Right atrium auricular region (tissue), 2 donors: Measurements from ENCODE around the gene USP9X. TPM values are rescaled to one million over a fixed set of nuclear protein-coding genes. Genes with fewer than 3 reads are reported as not detected.

Experiments
- DNase-seq: peaks from one replicate; pipeline ENCODE4 v3.0.0-alpha.2; 2019; ENCODE audit warnings: low spot score
- H3K27ac ChIP-seq, 2 donors: fragments of 200-600 bp; sonication (generic); 1 replicate in 1 of 2; 2 replicates in 1 of 2; pipeline ENCODE4 v1.5.1; 2016 to 2019
- H3K27me3 ChIP-seq, 2 donors: fragments of 200-600 bp; sonication (generic); one replicate each; pipeline versions ENCODE4 v1.5.1 to v1.6.0; 2017 to 2019
- H3K36me3 ChIP-seq: fragments of 200-600 bp; sonication (generic); one replicate; pipeline ENCODE4 v1.5.1; 2016
- H3K4me1 ChIP-seq, 2 donors: fragments of 200-600 bp; sonication (generic); one replicate each; pipeline versions ENCODE4 v1.5.1 to v1.6.0; 2017 to 2019
- H3K4me3 ChIP-seq, 2 donors: fragments of 200-600 bp; sonication (generic); 1 replicate in 1 of 2; 2 replicates in 1 of 2; pipeline ENCODE4 v1.5.1; 2017 to 2019; ENCODE audit warnings: mild to moderate bottlenecking in 1 of 2, moderate library complexity in 1 of 2
- H3K9me3 ChIP-seq, 2 donors: fragments of 200-600 bp; sonication (generic); one replicate each; pipeline ENCODE4 v1.5.1; 2019
- total RNA-seq, 2 donors: library from RNA; depleted of rRNA; stranded (reverse); fragments of >200 nt; gene quantifications; one replicate each; pipeline ENCODE4 v1.1.0, GENCODE V29; 2016
- TF ChIP-seq, protein P1 (sequence below), 2 donors: fragments of 200-600 bp; sonication (generic); IDR thresholded peaks; one replicate each; pipeline ENCODE4 v1.5.1; 2019; ENCODE audit warnings: antibody characterized with exemption in 2 of 2

USP9X gene
- total RNA-seq, 2 donors from 2014 or later: 57.2 to 65.1 TPM

- Histone ChIP-seq H3K27ac (no peak overlapping the region), H3K27me3 (no peaks in the 10 kb centered on the region), H3K4me1 (no peaks in the 10 kb centered on the region), H3K9me3 (peaks cover 0 to 7% of the 10 kb centered on the region in 2 donors), H3K36me3 (no peaks in the 10 kb centered on the region), H3K4me3 (no peak overlapping the region)
- DNase-seq: no peak
- TF ChIP-seq, protein P1, sequence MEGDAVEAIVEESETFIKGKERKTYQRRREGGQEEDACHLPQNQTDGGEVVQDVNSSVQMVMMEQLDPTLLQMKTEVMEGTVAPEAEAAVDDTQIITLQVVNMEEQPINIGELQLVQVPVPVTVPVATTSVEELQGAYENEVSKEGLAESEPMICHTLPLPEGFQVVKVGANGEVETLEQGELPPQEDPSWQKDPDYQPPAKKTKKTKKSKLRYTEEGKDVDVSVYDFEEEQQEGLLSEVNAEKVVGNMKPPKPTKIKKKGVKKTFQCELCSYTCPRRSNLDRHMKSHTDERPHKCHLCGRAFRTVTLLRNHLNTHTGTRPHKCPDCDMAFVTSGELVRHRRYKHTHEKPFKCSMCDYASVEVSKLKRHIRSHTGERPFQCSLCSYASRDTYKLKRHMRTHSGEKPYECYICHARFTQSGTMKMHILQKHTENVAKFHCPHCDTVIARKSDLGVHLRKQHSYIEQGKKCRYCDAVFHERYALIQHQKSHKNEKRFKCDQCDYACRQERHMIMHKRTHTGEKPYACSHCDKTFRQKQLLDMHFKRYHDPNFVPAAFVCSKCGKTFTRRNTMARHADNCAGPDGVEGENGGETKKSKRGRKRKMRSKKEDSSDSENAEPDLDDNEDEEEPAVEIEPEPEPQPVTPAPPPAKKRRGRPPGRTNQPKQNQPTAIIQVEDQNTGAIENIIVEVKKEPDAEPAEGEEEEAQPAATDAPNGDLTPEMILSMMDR (IDR thresholded peaks at IDR 0.05): no peak
Measured at GRCh38 chrX:41257801-41258200, 172.6 kb downstream of the USP9X start.

- Histone ChIP-seq H3K9me3 (peaks cover 0 to 7% of the 10 kb centered on the region in 2 donors), H3K4me3 (no peak overlapping the region), H3K36me3 (no peaks in the 10 kb centered on the region), H3K27ac (no peak overlapping the region), H3K27me3 (no peaks in the 10 kb centered on the region), H3K4me1 (no peaks in the 10 kb centered on the region)
- TF ChIP-seq, protein P1 (IDR thresholded peaks at IDR 0.05): no peak
- no peak for DNase-seq
Measured at GRCh38 chrX:41258226-41258625, 173.0 kb downstream of the USP9X start.

GRCh38 chrX:41258871-41259270 lies 173.6 kb downstream of the USP9X start:
- Histone ChIP-seq H3K27ac (no peak overlapping the region), H3K4me3 (no peak overlapping the region), H3K36me3 (no peaks in the 10 kb centered on the region), H3K27me3 (no peaks in the 10 kb centered on the region), H3K4me1 (no peaks in the 10 kb centered on the region), H3K9me3 (peaks cover 0 to 7% of the 10 kb centered on the region in 2 donors)
- TF ChIP-seq, protein P1 (IDR thresholded peaks at IDR 0.05): no peak
- no peak for DNase-seq

DNA sequence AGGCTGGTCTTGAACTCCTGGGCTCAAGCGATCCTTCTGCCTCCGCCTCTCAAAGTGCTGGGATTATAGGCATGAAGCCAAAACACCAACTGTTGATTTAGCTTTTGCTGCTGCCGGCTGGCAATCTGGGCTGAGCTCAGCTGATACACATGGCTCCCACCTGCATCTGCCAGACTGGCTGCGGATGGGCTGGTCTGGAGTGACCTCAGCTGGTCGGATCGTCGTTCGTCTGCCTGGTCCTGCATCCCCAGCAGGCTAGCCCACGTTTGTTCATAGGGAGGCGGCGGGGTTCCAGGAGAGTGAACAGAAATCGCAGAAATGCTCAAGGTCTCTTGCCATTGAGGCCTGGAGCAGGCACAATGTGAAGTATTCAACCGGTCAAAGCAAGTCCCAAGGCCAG lies 174.3 kb downstream of the USP9X start:
- Histone ChIP-seq H3K4me1 (no peaks in the 10 kb centered on the region), H3K36me3 (no peaks in the 10 kb centered on the region), H3K27me3 (no peaks in the 10 kb centered on the region), H3K9me3 (peaks cover 0 to 7% of the 10 kb centered on the region in 2 donors), H3K27ac (no peak overlapping the region), H3K4me3 (no peak overlapping the region)
- TF ChIP-seq, protein P1 (IDR thresholded peaks at IDR 0.05): no peak
- DNase-seq: no peak

DNA sequence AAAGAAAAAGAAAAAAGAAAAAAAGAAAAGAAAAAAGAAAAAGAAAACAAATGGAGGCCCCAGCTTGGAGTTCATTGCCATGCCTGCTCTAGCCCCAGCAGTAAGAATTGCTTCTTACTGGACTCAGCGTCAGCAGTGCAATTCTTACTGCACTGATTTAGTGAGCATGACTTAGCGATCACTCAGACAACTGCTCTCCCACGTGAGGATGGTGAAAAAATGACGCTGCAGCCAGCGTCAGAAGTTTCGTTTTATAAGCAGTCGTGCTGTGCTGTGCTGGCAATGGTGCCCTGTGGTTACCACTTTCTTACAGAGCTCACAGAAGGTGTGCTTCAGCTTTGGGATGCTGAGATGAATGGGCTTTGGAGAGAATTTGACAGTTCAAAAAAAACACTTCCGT lies 180.4 kb downstream of the USP9X start:
- Histone ChIP-seq H3K4me3 (no peak overlapping the region), H3K36me3 (no peaks in the 10 kb centered on the region), H3K27me3 (no peaks in the 10 kb centered on the region), H3K4me1 (no peaks in the 10 kb centered on the region), H3K9me3 (peaks cover 0 to 7% of the 10 kb centered on the region in 2 donors), H3K27ac (no peak overlapping the region)
- TF ChIP-seq, protein P1 (IDR thresholded peaks at IDR 0.05): no peak
- DNase-seq: peak; percentile 61

GRCh38 chrX:41273638-41274037 lies 188.4 kb downstream of the USP9X start:
- no peaks in the 10 kb centered on the region for H3K27me3 ChIP-seq
- no peak overlapping the region for H3K27ac ChIP-seq
- no peaks in the 10 kb centered on the region for H3K36me3 ChIP-seq
- H3K4me3 ChIP-seq: no peak overlapping the region
- no peaks in the 10 kb centered on the region for H3K9me3 ChIP-seq
- TF ChIP-seq, protein P1 (IDR thresholded peaks at IDR 0.05): no peak
- no peak for DNase-seq
- peaks cover 0 to 15% of the 10 kb centered on the region in 2 donors for H3K4me1 ChIP-seq
